NCI-H82 (cell line): Measurements from ENCODE around the gene GRID2.

Experiments
- DNase-seq: peaks from one replicate; lab custom pipeline; 2025; lab: John Stamatoyannopoulos, UW

The GRID2 gene

GRCh38 chr4:92524131-92524530 lies 220.4 kb downstream of the GRID2 start:
- no peak for DNase-seq

GRCh38 chr4:92528541-92528940 lies 224.8 kb downstream of the GRID2 start:
- no peak for DNase-seq

DNA sequence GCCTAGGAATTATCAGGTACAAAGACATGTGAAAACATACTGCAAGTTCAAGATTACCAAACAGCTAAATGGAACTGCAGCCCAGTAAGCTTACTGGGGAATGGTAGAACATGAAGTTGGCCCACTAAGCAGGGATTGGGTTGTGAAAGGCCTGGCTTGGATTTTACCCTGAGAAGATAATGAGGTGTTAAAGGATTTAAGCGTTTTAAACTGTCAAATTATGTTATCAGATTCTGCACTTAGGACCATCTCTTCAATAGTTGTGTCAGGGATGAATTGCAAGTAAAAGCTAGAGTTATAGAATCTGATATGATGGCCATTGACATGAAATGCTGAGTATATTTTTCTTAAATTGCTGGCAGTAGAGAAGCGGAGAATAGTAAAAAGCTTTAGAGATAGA lies 225.7 kb downstream of the GRID2 start:
- peak; percentile 83 for DNase-seq

- DNase-seq = no peak
Observed at GRCh38 chr4:92535599-92535998, 231.8 kb downstream of the GRID2 start.

- no peak for DNase-seq
Observed at GRCh38 chr4:92551616-92552015, 247.8 kb downstream of the GRID2 start.

- no peak for DNase-seq
Observed at GRCh38 chr4:92566269-92566668, 262.5 kb downstream of the GRID2 start.

- DNase-seq = no peak
Observed at GRCh38 chr4:92580816-92581215, 277.1 kb downstream of the GRID2 start.

GRCh38 chr4:92599044-92599443 lies 295.3 kb downstream of the GRID2 start:
- no peak for DNase-seq

DNA sequence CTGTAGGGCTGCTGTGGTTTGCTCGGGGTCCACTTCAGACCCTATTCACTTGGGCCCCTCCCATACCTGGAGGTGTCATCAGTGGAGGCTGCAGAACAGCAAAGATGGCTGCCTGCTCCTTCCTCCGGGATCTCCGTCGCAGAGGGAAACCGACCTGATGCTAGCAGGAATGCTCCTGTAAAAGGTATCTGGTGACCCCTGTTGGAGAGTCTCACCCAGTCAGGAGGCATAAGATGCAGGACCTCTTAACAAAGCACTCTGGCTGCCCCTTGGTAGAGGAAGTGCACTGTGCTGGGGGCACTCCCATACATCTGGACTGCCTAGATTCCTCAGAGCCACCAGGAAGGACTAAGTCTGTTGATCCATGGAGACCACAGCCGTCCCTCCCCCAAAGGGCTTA lies 296.9 kb downstream of the GRID2 start:
- DNase-seq = peak; percentile 1

DNA sequence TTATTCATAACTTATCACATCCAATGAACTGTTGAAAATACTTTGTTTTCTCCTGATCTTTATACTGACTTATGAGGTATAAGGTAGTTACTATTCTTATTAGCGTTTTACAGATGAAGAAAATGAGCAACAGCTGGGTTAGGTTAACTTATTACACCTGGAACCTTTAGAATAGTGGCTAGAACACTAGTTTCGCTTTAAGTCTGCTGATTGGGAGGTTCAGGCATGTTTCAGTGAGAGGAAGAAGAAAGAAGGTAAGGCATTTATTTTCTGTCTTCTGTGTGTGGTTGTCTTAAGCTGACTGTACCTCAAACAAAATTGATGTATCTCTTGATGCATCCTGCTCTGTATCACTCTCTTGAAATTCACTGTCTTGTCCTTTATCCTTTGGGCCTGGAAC lies 302.5 kb downstream of the GRID2 start:
- no peak for DNase-seq

DNA sequence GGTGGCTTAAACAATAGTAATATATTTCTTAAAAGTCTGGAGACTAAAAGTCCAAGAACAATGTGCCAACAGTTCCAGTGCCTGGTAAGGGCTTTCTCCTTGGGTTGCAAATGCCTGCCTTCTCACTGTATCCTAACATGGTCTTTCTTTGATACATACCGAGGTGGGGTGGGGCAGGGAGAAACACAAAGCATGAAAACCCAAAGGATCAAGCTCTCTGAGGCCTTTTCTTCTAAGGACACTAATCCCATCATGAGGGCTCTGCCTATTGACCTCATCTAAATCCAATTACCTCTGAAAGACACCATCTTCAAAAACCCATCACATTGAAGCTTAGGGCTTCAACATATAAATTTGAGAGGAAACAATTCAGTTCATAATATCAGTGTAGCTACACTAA lies 311.3 kb downstream of the GRID2 start:
- DNase-seq = peak; percentile 89

DNA sequence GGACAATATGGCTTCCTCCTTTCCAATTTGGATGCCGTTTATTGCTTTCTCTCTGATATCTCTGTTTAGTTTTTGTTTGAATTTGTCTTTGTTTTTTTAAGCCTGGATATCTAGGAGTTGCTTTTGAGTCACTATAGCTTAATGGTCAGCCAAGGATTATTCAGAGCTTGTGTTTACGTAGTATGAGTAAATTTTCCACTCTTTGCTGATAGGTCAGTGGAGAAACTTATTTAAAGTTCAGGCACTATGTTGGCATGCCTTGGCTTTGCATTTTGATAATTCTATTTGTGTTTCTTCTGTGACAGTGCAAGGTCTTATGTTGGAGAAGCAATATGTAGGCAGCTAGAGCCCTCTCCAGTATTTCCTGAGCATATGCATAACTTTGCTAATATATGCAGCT lies 315.2 kb downstream of the GRID2 start:
- no peak for DNase-seq

- no peak for DNase-seq
Observed at GRCh38 chr4:92629302-92629701, 325.5 kb downstream of the GRID2 start.

- peak; percentile 8 for DNase-seq
Observed at GRCh38 chr4:92634882-92635281, 331.1 kb downstream of the GRID2 start.

GRCh38 chr4:92636038-92636806 lies 332.5 kb downstream of the GRID2 start:
- DNase-seq = peak; percentile 59

GRCh38 chr4:92641409-92641808 lies 337.6 kb downstream of the GRID2 start:
- DNase-seq = no peak

DNA sequence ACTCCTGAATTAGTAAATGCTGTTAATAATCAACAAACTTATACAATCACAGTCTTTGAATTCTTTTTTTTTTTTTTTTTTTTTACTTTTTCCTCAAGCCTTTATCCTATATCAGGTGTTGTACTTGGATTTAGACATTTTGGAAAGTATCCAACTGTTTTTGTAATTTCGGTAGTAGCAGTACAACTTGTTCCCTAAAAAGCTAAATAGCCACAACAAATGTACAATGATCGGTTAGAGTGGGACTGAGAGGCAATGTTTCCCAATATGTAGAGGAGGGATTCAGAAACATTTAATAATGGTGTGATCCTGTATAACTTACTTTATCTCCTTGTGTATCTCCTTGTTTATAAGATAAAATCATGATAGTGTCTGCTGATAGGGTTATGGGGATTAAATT lies 343.1 kb downstream of the GRID2 start:
- no peak for DNase-seq

GRCh38 chr4:92651536-92651935 lies 347.8 kb downstream of the GRID2 start:
- no peak for DNase-seq

DNA sequence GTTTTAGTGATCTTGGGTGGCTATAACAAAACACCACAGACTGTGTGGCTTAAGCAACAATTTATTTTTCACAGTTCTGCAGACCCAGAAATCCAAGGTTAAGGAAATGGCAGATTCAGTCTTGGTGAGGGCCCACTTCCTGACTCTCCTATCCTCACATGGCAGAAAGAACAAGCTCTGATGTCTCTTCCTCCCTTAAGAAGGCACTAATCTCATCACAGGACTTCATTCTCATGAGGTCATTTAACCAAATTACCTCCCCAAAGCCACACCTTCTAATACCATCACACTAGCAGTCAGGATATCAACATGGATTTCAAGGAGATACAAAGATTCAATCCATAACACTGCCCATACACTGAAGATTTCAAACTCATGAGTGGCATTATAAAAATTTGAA lies 350.3 kb downstream of the GRID2 start:
- peak; percentile 70 for DNase-seq

- DNase-seq = no peak
Observed at GRCh38 chr4:92657695-92658094, 353.9 kb downstream of the GRID2 start.

- peak; percentile 84 for DNase-seq
Observed at GRCh38 chr4:92658318-92658717, 354.6 kb downstream of the GRID2 start.

- DNase-seq = no peak
Observed at GRCh38 chr4:92677805-92678204, 374.0 kb downstream of the GRID2 start.

GRCh38 chr4:92678292-92678691 lies 374.5 kb downstream of the GRID2 start:
- DNase-seq = no peak

- no peak for DNase-seq
Observed at GRCh38 chr4:92679149-92679548, 375.4 kb downstream of the GRID2 start.
